ENCODE data around the gene UAP1L1. TPM values are rescaled to one million over a fixed set of nuclear protein-coding genes. Genes with fewer than 3 reads are reported as not detected.

The UAP1L1 gene
- total RNA-seq, 3 donors from 2014 or later: 10.5 to 13.6 (median 12.8) TPM

GRCh38 chr9:137128862-137129455, 51.6 kb downstream of the UAP1L1 start:
- no peak for TF ChIP-seq CTCF (IDR thresholded peaks at IDR 0.05)
- Histone ChIP-seq H3K9me3 (no peaks in the 10 kb centered on the region), H3K4me3 (peak overlapping the region; percentile 27), H3K4me1 (ENCODE audit: low read depth) (peaks cover 25% of the 10 kb centered on the region), H3K36me3 (ENCODE audit: low read depth) (no peaks in the 10 kb centered on the region)
- ATAC-seq (peak; percentile 6), DNase-seq (peak in 2 of 3 donors; percentile 25 to 50)
- intact Hi-C loops (cut with DNase I, micrococcal nuclease): no loop called here

GRCh38 chr9:137129456-137130175, 52.3 kb downstream of the UAP1L1 start:
- no peaks in the 10 kb centered on the region for H3K9me3 ChIP-seq
- DNase-seq: peak; percentile 90 to 93 (median 92)
- TF ChIP-seq CTCF (IDR thresholded peaks at IDR 0.05): no peak
- no peaks in the 10 kb centered on the region for H3K36me3 ChIP-seq (ENCODE audit: low read depth)
- peak; percentile 99 for ATAC-seq
- H3K4me3 ChIP-seq: peak overlapping the region; percentile 27
- H3K4me1 ChIP-seq (ENCODE audit: low read depth): peaks cover 25% of the 10 kb centered on the region
- intact Hi-C loops (cut with DNase I, micrococcal nuclease): no loop called here

GRCh38 chr9:137130176-137130755, 52.9 kb downstream of the UAP1L1 start:
- no peaks in the 10 kb centered on the region for H3K36me3 ChIP-seq (ENCODE audit: low read depth)
- DNase-seq (no peak), ATAC-seq (no peak)
- no peaks in the 10 kb centered on the region for H3K9me3 ChIP-seq
- peaks cover 25% of the 10 kb centered on the region for H3K4me1 ChIP-seq (ENCODE audit: low read depth)
- no peak for TF ChIP-seq CTCF (IDR thresholded peaks at IDR 0.05)
- peak overlapping the region; percentile 27 for H3K4me3 ChIP-seq
- intact Hi-C loops (cut with DNase I, micrococcal nuclease): no loop called here

Other genes starting within 250 kb of the UAP1L1 start
- 10 to 100 TPM in 2 of 3 donors, 1 to 10 TPM in 1; 7.4 to 21.6 (median 16.4) TPM for gene AJM1, start 235.0 kb upstream of the UAP1L1 start, total RNA-seq
- 100 to 1,000 TPM in 2 of 3 donors, 10 to 100 TPM in 1; 96.4 to 163 (median 102) TPM for gene PHPT1, start 228.1 kb upstream of the UAP1L1 start, total RNA-seq
- gene MAMDC4, start 225.2 kb upstream of the UAP1L1 start, total RNA-seq: 10 to 100 TPM; 15.4 to 43.8 (median 18.5) TPM
- 100 to 1,000 TPM; 311 to 445 (median 397) TPM for gene EDF1, start 211.2 kb upstream of the UAP1L1 start, total RNA-seq
- gene TRAF2, start 191.0 kb upstream of the UAP1L1 start, total RNA-seq: 10 to 100 TPM; 19.6 to 28.2 (median 21.1) TPM
- gene FBXW5, start 132.8 kb upstream of the UAP1L1 start, total RNA-seq: 100 to 1,000 TPM; 127 to 197 (median 142) TPM
- gene C8G, start 132.3 kb upstream of the UAP1L1 start, total RNA-seq: 10 to 100 TPM in 2 of 3 donors, 1 to 10 TPM in 1; 3.2 to 15.4 (median 10.4) TPM
- 10 to 100 TPM in 1 of 3 donors, 1 to 10 TPM in 2; 6.8 to 10.7 (median 7.6) TPM for gene LCN12, start 125.2 kb upstream of the UAP1L1 start, total RNA-seq
- 10 to 100 TPM in 2 of 3 donors, 1 to 10 TPM in 1; 2.5 to 45.4 (median 16.1) TPM for gene PTGDS, start 100.0 kb upstream of the UAP1L1 start, total RNA-seq
- gene LCNL1, start 94.5 kb upstream of the UAP1L1 start, total RNA-seq: under 1 TPM in 2 of 3 donors, not detected in 1; 0.17 to 0.76 TPM
- 10 to 100 TPM; 32.0 to 39.9 (median 34.1) TPM for gene PAXX, start 85.1 kb upstream of the UAP1L1 start, total RNA-seq
- gene CLIC3, start 80.9 kb upstream of the UAP1L1 start, total RNA-seq: 1 to 10 TPM in 1 of 3 donors, under 1 TPM in 2; 0.82 to 1.9 (median 0.99) TPM
- gene ABCA2, start 49.3 kb upstream of the UAP1L1 start, total RNA-seq: 10 to 100 TPM; 20.1 to 77.2 (median 48.0) TPM
- under 1 TPM in 2 of 3 donors, not detected in 1; 0.14 to 0.27 TPM for gene FUT7, start 45.4 kb upstream of the UAP1L1 start, total RNA-seq
- 100 to 1,000 TPM in 1 of 3 donors, 10 to 100 TPM in 2; 78.6 to 177 (median 83.0) TPM for gene NPDC1, start 31.3 kb upstream of the UAP1L1 start, total RNA-seq
- 10 to 100 TPM in 2 of 3 donors, 1 to 10 TPM in 1; 7.7 to 26.8 (median 10.7) TPM for gene ENTPD2, start 23.5 kb upstream of the UAP1L1 start, total RNA-seq
- 10 to 100 TPM in 1 of 3 donors, 1 to 10 TPM in 2; 2.7 to 11.2 (median 6.0) TPM for gene SAPCD2, start 7.0 kb upstream of the UAP1L1 start, total RNA-seq
- 10 to 100 TPM; 36.1 to 55.4 (median 52.7) TPM for gene MAN1B1, start 9.5 kb downstream of the UAP1L1 start, total RNA-seq
- gene DPP7, start 37.2 kb downstream of the UAP1L1 start, total RNA-seq: 100 to 1,000 TPM in 1 of 3 donors, 10 to 100 TPM in 2; 47.0 to 114 (median 51.5) TPM
- 1 to 10 TPM in 1 of 3 donors, under 1 TPM in 1, not detected in 1; 0.36 to 2.6 TPM for gene GRIN1, start 61.6 kb downstream of the UAP1L1 start, total RNA-seq
- gene LRRC26, start 92.5 kb downstream of the UAP1L1 start, total RNA-seq: 10 to 100 TPM; 18.7 to 63.0 (median 58.9) TPM
- 1 to 10 TPM in 1 of 3 donors, not detected in 2; 1.0 TPM for gene TMEM210, start 94.5 kb downstream of the UAP1L1 start, total RNA-seq
- gene ANAPC2, start 111.0 kb downstream of the UAP1L1 start, total RNA-seq: 10 to 100 TPM; 60.8 to 65.9 (median 61.7) TPM
- 10 to 100 TPM; 56.7 to 71.1 (median 64.0) TPM for gene SSNA1, start 111.2 kb downstream of the UAP1L1 start, total RNA-seq
- 100 to 1,000 TPM in 2 of 3 donors, 10 to 100 TPM in 1; 73.8 to 170 (median 122) TPM for gene TPRN, start 123.2 kb downstream of the UAP1L1 start, total RNA-seq
- 10 to 100 TPM; 30.6 to 40.4 (median 40.0) TPM for gene TMEM203, start 128.1 kb downstream of the UAP1L1 start, total RNA-seq
- gene NDOR1, start 128.2 kb downstream of the UAP1L1 start, total RNA-seq: 10 to 100 TPM; 15.9 to 19.7 (median 19.0) TPM
- 1 to 10 TPM; 5.3 to 7.1 (median 5.8) TPM for gene RNF208, start 144.7 kb downstream of the UAP1L1 start, total RNA-seq
- not detected for gene CYSRT1, start 147.7 kb downstream of the UAP1L1 start, total RNA-seq
- not detected for gene RNF224, start 150.0 kb downstream of the UAP1L1 start, total RNA-seq
- gene SLC34A3, start 153.4 kb downstream of the UAP1L1 start, total RNA-seq: not detected
- 100 to 1,000 TPM; 286 to 379 (median 332) TPM for gene TUBB4B, start 163.8 kb downstream of the UAP1L1 start, total RNA-seq
- not detected for gene STPG3, start 173.8 kb downstream of the UAP1L1 start, total RNA-seq
- gene NELFB, start 177.8 kb downstream of the UAP1L1 start, total RNA-seq: 10 to 100 TPM; 52.9 to 66.2 (median 60.5) TPM
- gene TOR4A, start 200.2 kb downstream of the UAP1L1 start, total RNA-seq: 10 to 100 TPM; 23.3 to 48.6 (median 45.3) TPM
- gene NRARP, start 224.8 kb downstream of the UAP1L1 start, total RNA-seq: 100 to 1,000 TPM in 2 of 3 donors, 10 to 100 TPM in 1; 61.4 to 171 (median 146) TPM